GM20431 (cell line): Measurements from ENCODE around the gene GCAT.
"Not testable (repeated sequence)": the region's sequence is repeated elsewhere in the genome, so short reads cannot be mapped to it uniquely, and the experiment has no call there.

ENCODE experiments used
- in situ Hi-C: fragments of 300-500 bp; cut with MseI, MboI; formaldehyde crosslinking; loops from one replicate; pipeline ENCODE4 v1.15.0; 2020; ENCODE audit warnings: low sequenced_read_pairs; ENCODE audit not compliant: unreplicated experiment

GCAT gene

DNA sequence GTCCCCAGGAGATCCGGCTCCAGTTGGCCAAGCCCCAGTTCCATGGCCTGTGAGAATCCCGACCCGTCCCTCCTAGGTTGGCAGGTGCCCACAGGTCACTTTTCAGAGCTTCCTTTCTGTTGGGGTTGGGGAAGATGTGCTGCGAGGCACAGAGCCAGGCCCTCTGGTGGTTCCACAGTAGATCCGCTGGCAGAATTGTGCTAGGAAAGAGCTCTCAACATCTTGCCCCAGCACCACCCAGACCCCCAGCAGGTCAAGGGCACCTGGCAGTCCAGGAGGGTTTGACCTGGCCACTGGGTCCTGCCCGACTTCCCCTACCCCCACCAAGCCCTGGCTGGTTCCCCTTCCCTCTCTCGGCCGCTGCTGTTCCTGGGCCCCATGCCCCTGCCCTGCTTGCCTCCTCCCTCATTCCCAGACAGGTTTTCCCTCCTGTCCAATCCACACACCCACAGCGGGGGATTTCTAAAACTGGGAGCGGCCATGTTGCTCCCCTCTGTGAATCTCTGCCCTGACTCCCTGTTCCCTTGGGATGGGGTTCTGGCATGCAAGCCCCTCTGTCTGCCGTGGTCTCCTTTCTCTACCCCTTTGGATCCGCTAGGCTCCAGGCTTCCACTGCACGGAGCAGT, 26.2 kb upstream of the GCAT start:
- in situ Hi-C loops: no loop called here

DNA sequence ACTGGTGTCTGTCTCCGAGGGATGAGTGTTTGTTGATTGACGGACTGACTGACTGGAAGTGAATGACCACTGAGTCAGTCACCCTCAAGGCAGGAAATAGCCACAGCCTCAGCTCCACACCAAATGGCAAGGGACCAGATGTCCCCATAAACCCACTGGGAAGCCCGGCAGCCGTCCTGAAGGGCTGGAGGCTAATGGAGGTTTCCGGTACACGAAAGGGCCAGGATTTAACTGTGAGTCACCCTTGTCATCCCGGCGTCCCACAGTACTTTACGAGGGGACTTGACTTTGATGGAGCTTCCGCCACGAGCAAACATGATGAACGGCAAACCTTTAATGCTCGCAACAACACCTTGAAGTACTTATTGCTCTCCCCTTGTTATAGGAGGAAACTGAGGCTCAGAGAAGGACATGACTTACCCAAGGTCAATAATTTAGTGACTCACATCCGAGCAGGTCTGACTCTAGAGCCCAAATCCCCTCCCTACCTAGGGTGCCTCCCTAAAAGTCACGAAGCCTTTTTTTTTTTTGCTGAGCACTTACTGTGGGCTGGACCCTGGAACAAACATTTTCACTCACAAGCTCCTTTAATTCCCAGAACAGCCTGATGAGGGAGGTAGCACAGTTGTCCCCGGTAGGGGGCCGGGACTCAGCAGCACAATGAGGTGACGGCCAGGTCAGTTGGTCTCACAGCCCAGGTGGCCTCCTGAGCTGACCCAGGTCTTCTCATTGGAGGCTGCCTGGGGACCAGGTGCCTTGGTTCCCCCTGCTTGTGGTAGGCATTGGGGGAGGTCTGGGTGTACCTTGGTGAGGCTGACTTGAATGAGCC, 25.2 kb upstream of the GCAT start:
- in situ Hi-C loops: no loop called here

DNA sequence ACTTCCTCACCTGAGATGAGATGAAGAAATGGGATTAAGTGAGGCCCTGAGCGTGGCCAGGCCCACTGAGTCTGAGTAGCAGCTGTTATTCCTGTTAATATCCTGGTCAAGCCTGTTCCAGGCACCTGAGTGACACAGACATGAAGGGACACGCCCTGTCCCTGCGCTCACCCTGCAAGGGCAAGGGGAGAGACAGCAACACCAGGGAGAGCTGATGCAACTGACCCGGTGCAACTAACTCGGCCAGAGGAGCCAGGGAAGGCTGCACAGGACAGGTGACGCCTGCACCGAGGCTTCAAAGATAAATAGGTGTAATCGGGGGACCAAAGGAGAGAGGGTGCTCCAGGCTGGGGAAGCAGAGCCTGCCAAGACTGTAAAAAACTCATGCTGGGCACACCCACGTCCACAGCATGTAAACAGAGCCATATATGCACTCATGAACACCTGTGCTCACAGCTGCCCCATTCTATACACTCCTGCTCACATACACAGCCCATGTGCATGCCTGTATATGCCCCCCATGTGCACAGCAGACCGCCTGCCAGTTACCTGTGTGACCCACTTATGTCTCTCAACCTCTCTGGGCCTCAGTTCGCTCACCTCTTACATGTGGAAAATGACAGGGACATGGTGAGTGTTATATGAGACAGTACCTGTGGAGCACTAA, 22.8 kb upstream of the GCAT start:
- in situ Hi-C loops: no loop called here

DNA sequence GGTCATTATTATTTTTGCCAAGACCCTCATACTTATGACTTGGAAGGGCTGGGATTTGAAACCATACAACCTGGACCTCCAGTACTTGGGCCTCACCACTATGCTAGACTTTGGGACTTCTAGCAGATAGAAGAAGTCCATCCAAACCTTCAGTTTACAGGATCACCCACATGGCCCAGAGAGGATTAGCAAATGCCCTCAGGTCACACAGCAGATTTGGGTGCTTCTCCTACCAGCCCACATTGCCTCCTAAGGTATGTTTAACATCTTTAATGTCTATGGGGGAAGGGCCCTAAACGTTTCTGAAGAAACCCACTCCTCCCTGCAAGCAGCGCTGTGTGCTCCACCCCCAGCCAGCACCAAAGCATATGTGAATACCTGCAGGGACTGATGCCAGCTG, 17.5 kb upstream of the GCAT start:
- in situ Hi-C loops: no loop called here

DNA sequence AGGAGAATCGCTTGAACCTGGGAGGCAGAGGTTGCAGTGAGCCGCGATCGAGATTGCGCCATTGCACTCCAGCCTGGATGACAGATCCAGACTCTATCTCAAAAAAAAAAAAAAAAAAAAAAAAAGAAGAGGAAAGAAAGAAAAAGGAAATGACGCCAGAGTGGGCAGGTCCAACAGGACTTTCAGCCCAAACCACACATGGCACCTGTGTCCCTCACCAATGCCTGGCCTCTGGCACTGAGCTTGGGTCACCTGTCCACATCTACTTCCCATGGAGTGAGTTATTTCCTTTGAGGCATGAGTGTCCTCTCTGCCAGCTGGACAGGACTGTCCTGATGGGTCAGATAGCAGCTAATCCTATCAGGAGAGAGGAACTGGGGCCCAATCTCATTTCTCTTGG, 15.2 kb upstream of the GCAT start:
- in situ Hi-C loops: no loop called here

DNA sequence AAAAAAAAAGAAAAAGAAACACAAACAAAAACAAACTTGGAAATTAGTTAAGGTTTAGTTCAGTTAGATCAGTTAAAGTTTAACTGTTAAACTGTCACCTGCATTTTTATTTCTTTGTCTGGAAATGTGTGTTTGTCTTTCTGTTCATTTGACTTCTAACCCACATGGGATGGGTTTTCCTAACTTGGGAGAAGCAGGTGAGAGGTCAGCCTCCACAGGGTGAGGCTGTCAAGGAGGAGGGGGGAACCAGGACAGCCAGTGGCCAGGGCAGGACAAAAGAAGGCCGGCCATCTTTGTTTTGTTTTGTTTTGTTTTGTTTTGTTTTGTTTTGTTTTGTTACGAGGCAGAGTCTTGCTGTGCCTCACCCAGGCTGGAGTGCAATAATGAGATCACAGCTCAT, 13.4 kb upstream of the GCAT start:
- in situ Hi-C loops: no loop called here

DNA sequence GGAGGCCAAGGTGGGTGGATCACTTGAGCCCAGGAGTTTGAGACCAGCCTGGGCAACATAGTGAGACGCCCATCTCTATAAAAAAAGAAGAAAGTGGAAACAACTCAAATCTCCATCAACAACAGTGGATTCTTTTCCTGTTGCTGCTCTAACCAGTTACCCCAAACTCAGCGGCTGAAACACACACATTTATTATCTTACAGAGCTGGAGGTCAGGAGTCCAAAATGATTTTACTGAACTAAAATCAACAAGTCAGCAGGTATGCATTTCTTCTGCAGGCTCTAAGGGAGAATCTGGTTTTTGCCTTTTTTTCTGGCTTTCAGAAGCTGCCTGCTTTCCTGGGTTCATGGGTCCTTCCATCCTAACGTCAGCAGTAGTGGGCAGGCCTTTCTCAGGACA, 11.7 kb upstream of the GCAT start:
- in situ Hi-C loops: no loop called here

DNA sequence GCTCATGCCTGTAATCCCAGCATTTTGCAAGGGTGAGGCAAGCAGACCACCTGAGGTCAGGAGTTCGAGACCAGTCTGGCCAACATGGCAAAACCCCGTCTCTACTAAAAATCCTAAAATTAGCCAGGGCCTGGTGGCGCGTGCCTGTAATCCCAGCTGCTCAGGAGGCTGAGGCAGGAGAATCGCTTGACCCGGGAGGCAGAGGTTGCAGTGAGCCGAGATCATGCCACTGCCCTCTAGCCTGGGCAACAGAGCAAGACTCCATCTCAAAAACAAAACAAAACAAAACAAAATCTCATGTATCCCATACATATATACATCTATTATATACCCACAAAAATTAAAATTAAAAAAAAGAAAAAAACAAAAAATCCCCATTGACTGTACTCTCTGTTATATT, 10.5 kb upstream of the GCAT start:
- in situ Hi-C loops: not testable (repeated sequence)

DNA sequence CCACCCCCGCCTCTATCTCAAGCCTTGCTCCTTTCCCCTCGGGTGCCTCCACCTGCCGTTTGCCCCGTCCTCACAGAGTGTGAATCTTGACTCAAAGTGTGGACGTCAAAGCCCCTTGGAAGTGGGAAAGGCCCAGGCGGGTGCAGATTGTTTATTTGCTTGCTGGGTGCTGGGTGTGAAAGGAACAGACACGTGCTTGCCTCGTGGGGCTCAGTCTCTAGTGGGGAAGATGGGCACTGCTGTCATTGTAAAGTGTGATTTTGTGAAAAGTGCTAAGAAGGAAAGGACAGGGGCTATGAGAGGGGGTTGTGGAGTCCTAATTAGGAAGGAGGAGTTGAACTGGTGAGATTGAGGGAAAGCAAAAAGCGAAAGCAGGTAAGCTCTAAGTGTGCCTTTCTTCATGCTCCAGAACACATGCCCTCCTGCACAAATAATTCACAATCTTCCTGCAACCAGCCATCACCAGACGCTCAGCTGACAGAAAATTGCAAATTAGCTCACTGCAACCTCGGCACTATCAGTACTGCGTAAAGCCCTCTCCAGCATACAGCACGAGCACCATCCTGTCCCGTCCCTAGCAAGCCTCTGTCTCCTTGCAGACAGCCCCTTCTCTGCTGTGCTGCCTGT, 9.7 kb upstream of the GCAT start:
- in situ Hi-C loops: no loop called here

DNA sequence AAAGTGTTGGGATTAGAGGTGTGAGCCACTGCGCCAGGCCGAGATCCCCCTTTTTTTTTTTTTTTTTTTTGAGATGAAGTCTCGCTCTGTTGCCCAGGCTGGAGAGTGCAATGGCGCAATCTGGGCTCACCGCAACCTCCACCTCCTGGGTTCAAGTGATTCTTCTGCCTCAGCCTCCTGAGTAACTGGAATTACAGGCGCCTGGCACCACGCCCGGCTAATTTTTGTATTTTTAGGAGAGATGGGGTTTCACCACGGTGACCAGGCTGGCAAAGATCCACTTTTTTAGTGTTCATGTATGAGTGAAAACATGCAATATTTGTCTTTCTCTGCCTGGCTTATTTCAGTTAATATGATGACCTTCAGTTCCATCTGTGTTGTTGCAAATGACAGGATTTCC, 7.8 kb upstream of the GCAT start:
- in situ Hi-C loops: not testable (repeated sequence)

DNA sequence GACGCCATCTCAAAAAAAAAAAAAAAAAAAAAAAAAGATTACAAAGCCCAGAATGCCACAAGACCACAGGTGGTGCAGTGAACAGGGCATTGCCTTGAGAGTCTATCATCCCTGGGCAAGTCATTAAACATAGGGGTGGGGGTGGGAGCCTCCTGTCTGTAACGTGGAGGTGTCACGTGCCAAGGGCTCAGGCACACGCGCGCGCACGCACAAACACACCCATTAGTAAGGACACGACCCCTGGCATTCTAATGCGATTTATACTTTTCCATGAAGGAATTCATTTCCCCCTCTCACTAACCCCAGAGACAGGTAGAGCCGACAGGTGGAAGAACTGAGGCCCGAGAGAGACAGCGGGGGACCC, 5.8 kb upstream of the GCAT start:
- in situ Hi-C loops: no loop called here

DNA sequence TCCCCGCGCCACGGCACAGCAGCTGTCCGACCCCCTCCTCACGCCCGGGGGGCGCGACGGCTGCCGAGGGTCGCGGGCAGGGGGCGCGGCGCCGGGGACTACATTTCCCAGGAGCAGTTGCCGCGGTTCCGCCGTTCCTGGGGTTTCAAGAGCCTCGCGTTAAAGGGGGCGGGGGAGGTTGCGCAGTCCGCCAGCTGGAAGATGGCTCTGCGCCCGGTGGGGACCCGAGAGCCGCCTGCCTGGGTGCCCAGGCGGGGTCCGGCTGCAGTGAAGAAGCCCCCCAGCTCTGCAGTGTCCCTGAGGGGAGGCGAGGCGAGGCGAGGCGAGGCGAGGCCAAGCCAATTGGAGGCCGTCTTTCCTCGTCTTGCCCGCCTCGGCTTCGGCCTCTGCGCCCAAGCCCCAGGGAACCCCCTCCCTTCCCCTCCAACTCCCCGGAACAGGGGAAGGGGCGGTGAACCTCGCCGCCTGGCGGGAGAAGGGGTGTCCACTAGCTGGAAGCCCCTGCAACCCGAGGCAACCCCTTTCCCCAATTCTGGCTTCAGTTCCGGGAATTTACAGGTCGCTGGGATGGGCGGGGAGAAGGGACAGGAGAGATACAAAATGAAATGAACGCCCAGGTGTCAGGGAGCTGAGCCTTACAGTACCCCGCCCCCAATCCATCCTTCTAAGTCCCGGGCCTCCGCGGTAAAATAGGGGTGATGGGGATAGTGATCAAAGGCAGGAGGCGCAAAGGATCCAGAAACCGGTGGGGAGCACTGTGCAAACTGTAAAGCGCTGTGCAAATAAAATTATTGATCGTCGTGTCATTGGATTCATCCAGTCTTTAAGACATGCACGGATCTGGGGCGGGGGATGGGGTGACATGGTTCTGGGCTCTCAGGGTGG, 5.2 kb upstream of the GCAT start:
- in situ Hi-C loops: no loop called here

DNA sequence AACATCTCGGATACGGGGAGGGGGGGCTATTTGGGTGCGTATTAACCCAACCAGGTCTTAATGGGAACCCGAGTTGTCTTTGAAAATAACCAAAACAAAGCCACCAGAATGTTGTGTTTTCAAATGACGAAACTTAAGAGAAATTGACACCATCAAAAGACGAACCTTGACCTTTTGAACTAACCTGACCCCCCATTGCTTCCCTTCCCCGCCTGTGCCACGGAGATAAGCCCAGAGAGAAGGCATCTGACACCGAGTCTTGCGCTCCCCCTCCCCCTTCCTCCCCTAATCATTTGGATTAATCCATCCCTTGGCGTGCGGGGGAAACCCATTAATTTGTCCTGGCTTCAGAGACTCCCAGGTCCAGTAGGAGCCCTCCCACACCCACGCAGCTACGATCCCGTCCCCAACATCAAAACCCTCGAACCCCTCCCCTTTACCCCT, 4.5 kb upstream of the GCAT start:
- in situ Hi-C loops: no loop called here

DNA sequence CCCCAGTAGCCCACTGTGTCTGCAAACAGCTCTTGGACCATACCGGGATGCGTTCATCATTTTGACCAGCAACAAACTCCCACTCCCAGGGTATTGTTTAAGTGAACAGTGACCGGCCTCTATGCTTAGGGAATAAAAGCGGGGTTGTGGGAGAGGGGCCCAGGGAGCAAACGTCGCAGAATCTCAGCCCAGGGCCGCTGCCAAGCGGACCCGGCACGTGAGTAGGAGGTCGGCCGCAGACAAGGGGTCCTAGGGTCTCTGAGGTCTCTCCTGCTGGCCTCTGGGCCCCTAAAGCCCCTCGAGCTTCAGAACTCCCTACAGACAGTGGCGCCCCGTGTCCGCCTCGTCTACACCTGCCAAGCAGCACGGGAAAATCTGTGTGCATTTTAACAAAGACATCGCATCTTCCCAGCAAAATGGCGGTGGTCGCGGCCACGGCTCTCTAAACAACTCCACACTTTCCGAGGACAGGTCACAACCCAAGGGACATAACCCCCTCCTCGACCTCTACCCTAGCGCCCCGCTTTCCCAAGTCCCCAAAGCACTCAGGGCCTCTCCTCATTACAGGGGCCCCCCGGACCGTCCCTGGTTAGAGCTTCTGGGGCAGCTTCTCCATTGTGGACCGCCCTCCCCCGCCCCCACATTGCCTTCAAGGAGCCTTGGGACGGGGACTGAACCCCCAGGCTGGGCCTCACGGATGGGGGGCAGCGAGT, 3.9 kb upstream of the GCAT start:
- in situ Hi-C loops: no loop called here

DNA sequence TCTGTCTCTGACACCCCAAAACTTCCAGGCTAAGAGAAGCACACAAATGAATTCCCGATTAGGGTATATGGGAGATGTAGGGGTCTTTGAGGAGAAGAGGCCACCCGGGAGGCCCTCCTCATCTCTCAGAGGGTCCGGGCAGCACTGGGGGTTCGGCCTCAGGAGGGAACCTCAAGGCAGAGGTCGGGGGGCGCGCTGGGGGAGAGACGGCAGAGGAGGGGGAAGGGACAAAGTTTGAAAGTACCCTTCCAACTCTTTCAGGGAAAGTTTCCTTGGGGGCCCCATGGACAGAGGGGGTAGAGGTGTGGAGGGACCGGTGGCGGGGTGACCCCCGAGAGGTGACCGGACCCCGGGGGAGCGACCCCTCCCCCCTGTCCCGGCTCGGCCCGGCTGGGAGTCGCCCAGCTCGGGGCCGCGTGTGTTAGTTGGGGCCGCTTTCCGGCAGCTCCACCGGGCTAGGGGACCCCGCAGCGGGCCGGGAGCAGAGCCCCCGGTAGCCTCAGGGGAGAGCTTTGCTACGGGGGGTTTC, 3.3 kb upstream of the GCAT start:
- in situ Hi-C loops: no loop called here

DNA sequence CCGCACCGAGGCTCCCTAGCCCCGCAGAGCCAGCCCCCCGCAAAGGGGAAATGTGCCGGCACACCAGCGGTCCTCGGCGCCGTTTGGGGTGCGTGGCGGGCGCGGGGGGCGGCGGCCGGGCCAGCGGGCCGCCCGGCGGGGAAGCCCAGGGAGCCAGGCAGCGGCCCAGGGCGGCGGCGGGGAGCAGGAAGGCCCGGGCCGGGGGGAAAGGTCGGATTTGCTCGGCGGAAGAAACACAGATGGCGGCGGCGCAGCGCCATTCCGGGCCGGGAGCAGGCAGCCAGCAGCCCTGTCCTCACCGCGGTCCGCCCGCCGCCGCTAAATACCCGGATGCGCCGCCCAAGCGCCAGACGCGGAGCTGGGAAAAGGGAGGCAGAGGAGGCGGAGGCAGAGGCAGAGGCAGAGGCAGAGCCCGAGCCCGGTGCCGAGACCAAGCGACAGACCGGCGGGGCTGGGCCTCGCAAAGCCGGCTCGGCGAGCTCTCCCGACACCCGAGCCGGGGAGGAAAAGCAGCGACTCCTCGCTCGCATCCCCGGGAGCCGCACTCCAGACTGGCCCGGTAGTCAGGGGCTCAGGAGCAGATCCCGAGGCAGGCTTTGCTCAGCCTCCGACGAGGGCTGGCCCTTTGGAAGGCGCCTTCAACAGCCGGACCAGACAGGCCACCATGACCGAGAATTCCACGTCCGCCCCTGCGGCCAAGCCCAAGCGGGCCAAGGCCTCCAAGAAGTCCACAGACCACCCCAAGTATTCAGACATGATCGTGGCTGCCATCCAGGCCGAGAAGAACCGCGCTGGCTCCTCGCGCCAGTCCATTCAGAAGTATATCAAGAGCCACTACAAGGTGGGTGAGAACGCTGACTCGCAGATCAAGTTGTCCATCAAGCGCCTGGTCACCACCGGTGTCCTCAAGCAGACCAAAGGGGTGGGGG, 2.6 kb upstream of the GCAT start:
- in situ Hi-C loops: no loop called here

DNA sequence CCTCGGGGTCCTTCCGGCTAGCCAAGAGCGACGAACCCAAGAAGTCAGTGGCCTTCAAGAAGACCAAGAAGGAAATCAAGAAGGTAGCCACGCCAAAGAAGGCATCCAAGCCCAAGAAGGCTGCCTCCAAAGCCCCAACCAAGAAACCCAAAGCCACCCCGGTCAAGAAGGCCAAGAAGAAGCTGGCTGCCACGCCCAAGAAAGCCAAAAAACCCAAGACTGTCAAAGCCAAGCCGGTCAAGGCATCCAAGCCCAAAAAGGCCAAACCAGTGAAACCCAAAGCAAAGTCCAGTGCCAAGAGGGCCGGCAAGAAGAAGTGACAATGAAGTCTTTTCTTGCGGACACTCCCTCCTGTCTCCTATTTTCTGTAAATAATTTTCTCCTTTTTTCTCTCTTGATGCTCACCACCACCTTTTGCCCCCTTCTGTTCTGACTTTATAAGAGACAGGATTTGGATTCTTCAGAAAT, 1.9 kb upstream of the GCAT start:
- in situ Hi-C loops: no loop called here
